GM10266 (cell line): ENCODE measurements around the gene PDLIM7.
"Not testable (repeated sequence)": the region's sequence is repeated elsewhere in the genome, so short reads cannot be mapped to it uniquely, and the experiment has no call there.

Experiments
- DNase-seq: peaks from one replicate; pipeline ENCODE4 v3.0.0; 2012; ENCODE audit errors: extremely low spot score
- CTCF ChIP-seq: IDR thresholded peaks from 2 replicates; pipeline ENCODE4 v1.5.1; 2012; ENCODE audit warnings: mild to moderate bottlenecking, low read depth; ENCODE audit not compliant: control insufficient read depth, insufficient read depth; ENCODE audit errors: missing control alignments

Gene PDLIM7

GRCh38 chr5:177538876-177539275, 41.5 kb upstream of the PDLIM7 start:
- no peak for TF ChIP-seq CTCF
- no peak for DNase-seq

GRCh38 chr5:177537389-177538361, 40.3 kb upstream of the PDLIM7 start:
- no peak for DNase-seq
- no peak for TF ChIP-seq CTCF

- no peak for DNase-seq
- no peak for TF ChIP-seq CTCF
Observed at GRCh38 chr5:177536386-177536785, 39.0 kb upstream of the PDLIM7 start.

DNA sequence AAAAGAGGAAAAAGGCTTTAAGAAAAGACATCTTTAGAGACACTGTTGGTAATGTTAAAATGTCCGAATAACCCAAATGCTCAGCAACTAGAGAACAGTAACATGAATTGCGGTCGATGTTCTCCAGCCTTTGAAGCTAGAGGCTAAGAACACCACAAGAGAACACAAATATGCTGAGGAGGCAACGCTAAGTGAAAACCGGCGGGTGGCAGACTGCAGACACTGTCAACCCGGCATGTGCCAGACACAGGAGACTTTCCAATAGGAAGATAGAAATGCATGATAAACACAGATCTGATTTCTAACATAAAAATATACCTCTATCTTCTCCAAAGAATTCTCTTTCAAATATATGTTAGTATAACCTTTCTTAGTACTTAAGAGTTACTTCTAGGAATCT, 37.7 kb upstream of the PDLIM7 start:
- TF ChIP-seq CTCF = no peak
- no peak for DNase-seq

DNA sequence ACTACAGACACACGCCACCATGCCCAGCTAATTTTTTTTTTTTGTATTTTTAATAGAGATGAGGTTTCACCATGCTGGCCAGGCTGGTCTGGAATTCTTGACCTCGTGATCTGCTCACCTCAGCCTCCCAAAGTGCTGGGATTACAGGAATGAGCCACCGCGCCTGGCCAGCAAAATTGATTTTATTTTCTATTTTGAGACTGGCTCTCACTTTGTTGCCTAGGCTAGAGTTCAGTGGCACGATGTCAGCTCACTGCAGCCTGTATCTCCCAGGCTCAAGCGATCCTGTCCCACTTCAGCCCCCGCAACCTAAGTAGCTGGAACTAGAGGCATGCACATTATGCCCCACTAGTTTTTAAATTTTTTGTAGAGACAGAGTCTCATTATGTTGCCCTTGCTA, 37.0 kb upstream of the PDLIM7 start:
- not testable (repeated sequence) for DNase-seq

GRCh38 chr5:177531209-177531940, 34.0 kb upstream of the PDLIM7 start:
- TF ChIP-seq CTCF = no peak
- DNase-seq = no peak

DNA sequence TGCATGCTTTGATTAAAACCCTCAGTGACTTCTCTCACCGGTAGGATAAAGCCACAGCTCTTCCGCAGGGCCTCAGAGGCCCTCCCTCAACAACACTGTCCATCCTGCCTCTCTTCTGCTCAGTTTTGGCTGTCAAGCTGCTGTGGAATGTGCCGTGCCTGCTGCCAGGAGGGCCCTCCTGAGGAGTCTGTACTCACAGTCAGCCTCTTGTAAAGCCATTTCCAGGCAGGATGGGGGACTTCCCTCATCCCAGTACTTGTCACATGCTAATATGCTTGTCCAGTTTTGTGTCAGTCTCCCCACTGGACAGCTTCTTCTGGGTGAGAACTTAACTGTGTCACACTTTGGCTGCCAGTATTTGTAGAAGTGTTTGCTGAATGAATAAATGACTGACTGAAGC, 33.2 kb upstream of the PDLIM7 start:
- no peak for DNase-seq

More for the DNA sequence above, 33.2 kb upstream of the PDLIM7 start:
- no peak for TF ChIP-seq CTCF
